ENCODE measurements around the gene A1CF. TPM values are rescaled to one million over a fixed set of nuclear protein-coding genes. Genes with fewer than 3 reads are reported as not detected.

Gene A1CF, protein sequence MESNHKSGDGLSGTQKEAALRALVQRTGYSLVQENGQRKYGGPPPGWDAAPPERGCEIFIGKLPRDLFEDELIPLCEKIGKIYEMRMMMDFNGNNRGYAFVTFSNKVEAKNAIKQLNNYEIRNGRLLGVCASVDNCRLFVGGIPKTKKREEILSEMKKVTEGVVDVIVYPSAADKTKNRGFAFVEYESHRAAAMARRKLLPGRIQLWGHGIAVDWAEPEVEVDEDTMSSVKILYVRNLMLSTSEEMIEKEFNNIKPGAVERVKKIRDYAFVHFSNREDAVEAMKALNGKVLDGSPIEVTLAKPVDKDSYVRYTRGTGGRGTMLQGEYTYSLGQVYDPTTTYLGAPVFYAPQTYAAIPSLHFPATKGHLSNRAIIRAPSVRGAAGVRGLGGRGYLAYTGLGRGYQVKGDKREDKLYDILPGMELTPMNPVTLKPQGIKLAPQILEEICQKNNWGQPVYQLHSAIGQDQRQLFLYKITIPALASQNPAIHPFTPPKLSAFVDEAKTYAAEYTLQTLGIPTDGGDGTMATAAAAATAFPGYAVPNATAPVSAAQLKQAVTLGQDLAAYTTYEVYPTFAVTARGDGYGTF
- total RNA-seq, result 29.5 and 29.9 TPM in 2 replicates
- long read RNA-seq, full-length matches to known transcripts, result 63 of 127 reads
- long read RNA-seq, partial matches to known transcripts, result 2 of 127 reads
- long read RNA-seq, other reads (novel, unspliced or antisense), result 62 of 127 reads

DNA sequence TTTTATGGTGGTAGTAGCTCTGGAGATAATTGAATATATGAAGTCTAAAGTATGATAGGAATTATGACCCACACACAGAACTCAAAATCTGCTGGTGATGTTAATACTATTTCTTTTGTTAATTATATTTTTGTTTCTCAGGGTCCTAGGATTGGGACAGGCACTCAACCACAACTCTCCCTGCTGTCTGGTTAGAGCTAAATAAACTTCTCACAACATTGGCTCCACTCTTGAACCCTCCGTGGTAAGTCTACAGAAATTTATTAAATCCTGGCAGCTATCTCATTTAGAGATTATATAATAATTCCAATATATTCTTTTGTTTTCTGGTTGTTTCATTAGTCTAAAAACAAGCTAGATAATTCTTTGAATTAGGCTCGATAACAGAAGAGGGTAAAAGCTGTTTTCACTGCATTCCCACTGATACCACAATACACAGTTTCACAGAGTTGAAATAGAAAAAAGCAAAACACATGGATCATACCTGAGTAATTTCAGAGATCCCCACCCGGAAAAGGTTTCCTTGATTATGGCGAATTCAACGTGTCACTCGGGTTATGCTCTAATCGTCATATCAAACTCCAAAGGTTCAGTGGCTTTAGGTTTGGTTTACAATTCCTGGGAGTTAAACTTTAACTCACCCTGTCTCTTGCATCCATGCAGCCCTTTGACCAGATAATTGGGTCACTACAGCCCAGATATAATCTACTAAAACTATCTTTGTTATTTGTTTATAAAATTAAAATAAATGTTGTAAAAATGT, at the start of gene A1CF:
A1CF (minus strand) TSS at position 531 of the 763 bp plus-strand sequence. CDS start 25,687 bp downstream, outside the sequence.
- Mint-ChIP-seq H3K4me3 (ENCODE audit: low read depth) (peak within 1 kb of the TSS; percentile 82), H3K27ac (peak within 1 kb of the TSS; percentile 94), H3K9me3 (ENCODE audit: low read depth) (no peaks in the 10 kb centered on the region)

DNA sequence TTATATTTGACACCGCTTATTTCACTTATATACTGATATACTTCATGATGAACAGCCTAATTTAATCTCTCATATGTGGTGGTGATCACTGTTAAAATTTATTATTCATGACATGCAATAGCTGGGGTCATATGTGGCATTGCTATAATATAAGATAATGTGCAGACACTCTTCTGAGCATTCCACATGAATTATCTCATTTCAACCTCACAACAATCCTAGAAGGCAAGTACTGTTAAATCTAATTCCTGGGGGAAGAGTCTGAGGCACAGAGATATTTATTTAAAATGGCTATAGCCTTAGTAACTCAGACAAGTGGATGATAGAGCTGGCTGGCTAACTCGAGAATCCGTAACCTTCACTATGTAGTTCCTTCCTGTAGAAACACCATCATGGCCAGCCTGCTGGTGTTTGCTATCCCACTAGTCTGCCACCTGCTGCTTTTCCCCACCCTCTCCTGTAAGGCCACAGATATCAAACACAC, 46.6 kb upstream of the A1CF start:
- Mint-ChIP-seq H3K9me3 (ENCODE audit: low read depth) (no peaks in the 10 kb centered on the region), H3K4me1 (ENCODE audit: low read depth) (peaks cover 6% of the 10 kb centered on the region), H3K4me3 (ENCODE audit: low read depth) (no peak overlapping the region), H3K36me3 (ENCODE audit: insufficient read depth) (no peaks in the 10 kb centered on the region), H3K27me3 (no peaks in the 10 kb centered on the region), H3K27ac (peak overlapping the region; percentile 8)
- no peak for DNase-seq (ENCODE audit: low spot score, unreplicated experiment)
- TF ChIP-seq, protein P1, sequence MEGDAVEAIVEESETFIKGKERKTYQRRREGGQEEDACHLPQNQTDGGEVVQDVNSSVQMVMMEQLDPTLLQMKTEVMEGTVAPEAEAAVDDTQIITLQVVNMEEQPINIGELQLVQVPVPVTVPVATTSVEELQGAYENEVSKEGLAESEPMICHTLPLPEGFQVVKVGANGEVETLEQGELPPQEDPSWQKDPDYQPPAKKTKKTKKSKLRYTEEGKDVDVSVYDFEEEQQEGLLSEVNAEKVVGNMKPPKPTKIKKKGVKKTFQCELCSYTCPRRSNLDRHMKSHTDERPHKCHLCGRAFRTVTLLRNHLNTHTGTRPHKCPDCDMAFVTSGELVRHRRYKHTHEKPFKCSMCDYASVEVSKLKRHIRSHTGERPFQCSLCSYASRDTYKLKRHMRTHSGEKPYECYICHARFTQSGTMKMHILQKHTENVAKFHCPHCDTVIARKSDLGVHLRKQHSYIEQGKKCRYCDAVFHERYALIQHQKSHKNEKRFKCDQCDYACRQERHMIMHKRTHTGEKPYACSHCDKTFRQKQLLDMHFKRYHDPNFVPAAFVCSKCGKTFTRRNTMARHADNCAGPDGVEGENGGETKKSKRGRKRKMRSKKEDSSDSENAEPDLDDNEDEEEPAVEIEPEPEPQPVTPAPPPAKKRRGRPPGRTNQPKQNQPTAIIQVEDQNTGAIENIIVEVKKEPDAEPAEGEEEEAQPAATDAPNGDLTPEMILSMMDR (IDR thresholded peaks at IDR 0.05; ENCODE audit: unreplicated experiment), result no peak

More for the DNA sequence above, at the start of gene A1CF:
- peaks cover 2% of the 10 kb centered on the region for H3K36me3 Mint-ChIP-seq (ENCODE audit: insufficient read depth)
- TF ChIP-seq, protein P1 (IDR thresholded peaks at IDR 0.05; ENCODE audit: unreplicated experiment), result no peak
- H3K4me1 Mint-ChIP-seq (ENCODE audit: low read depth), result peaks cover 43% of the 10 kb centered on the region
- no peaks in the 10 kb centered on the region for H3K27me3 Mint-ChIP-seq
- no peak for DNase-seq (ENCODE audit: low spot score, unreplicated experiment)

DNA sequence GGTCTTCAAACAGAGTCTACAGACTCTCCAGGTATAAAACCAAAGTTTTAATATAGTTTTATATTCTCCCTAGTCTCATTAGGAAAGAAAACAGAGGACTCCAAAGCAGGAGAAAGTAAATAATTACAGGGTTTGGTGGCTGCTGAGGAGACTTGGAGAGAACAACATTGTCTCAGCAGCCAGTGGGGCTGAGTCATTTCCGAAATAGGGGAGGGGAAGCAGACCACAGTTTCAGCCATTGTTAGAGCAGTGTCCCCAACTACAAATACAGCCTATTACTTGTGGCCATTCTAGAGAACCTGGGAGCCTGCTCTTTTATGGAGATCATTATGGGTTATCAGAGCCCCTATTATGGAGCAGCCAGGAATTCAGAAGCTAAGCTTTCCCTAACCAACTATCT, 44.2 kb upstream of the A1CF start:
- Mint-ChIP-seq H3K27me3 (no peaks in the 10 kb centered on the region), H3K4me1 (ENCODE audit: low read depth) (peaks cover 6% of the 10 kb centered on the region), H3K27ac (no peak overlapping the region), H3K4me3 (ENCODE audit: low read depth) (no peak overlapping the region), H3K36me3 (ENCODE audit: insufficient read depth) (no peaks in the 10 kb centered on the region), H3K9me3 (ENCODE audit: low read depth) (no peaks in the 10 kb centered on the region)
- DNase-seq (ENCODE audit: low spot score, unreplicated experiment), result no peak
- TF ChIP-seq, protein P1 (IDR thresholded peaks at IDR 0.05; ENCODE audit: unreplicated experiment), result no peak

DNA sequence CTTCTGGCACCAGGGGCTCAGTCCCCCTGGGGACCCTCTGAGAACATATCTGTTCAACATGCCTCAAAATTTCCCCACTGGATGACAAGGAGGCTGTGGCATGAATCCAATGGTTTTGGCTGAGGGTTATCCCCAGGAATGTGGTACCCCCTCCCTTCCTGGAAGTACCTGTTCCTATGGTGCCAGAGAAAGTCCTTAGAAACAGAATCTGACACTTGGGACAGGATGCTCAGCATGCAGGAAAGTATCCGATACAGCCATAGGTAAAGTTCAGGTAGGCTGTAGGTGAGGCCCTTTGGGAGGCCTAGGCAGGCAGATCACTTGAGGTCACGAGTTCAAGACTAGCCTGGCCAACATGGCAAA, 42.7 kb upstream of the A1CF start:
- no peaks in the 10 kb centered on the region for H3K27me3 Mint-ChIP-seq
- no peak overlapping the region for H3K4me3 Mint-ChIP-seq (ENCODE audit: low read depth)
- DNase-seq (ENCODE audit: low spot score, unreplicated experiment), result no peak
- TF ChIP-seq, protein P1 (IDR thresholded peaks at IDR 0.05; ENCODE audit: unreplicated experiment), result no peak
- peaks cover 6% of the 10 kb centered on the region for H3K4me1 Mint-ChIP-seq (ENCODE audit: low read depth)
- H3K27ac Mint-ChIP-seq, result no peak overlapping the region
- peaks cover 3% of the 10 kb centered on the region for H3K36me3 Mint-ChIP-seq (ENCODE audit: insufficient read depth)
- peaks cover 7% of the 10 kb centered on the region for H3K9me3 Mint-ChIP-seq (ENCODE audit: low read depth)
